A549 treated with GW870086 at 1 μM for 4 hours (cell line): Measurements from ENCODE around the gene HEPH. TPM values are rescaled to one million over a fixed set of nuclear protein-coding genes. Genes with fewer than 3 reads are reported as not detected.

Source experiments
- total RNA-seq: library from RNA; stranded (reverse); fragments of 200-300 nt; extraction: Qiagen RNA extraction; gene quantifications from 5 replicates; pipeline ENCODE4 v1.2.3, GENCODE V29; 2022; ENCODE audit warnings: low read depth

The HEPH gene
- 0.06 TPM in 1 of 5 replicates, not detected in the others for total RNA-seq

GRCh38 chrX:66163849-66164411, at the start of gene HEPH:
Gene HEPH (plus strand): TSS chrX:66164247. CDS start chrX:66170571, 6,324 bp downstream.

Other genes with a start within 250 kb of the HEPH start
- gene VSIG4, start 124.2 kb upstream of the HEPH start, total RNA-seq, result not detected in 5 replicates